ENCODE results near the gene HEY2.

The HEY2 gene

GRCh38 chr6:125759959-125760457, 10.6 kb downstream of the HEY2 start:
- Histone ChIP-seq H3K9me3 (no peaks in the 10 kb centered on the region), H3K27me3 (no peaks in the 10 kb centered on the region), H3K4me1 (peaks cover 0 to 100% (median 27%) of the 10 kb centered on the region in 4 donors), H3K4me3 (peak overlapping the region; percentile 41 to 45), H3K36me3 (peaks cover 13 to 22% (median 17%) of the 10 kb centered on the region in 3 donors), H3K27ac (peak overlapping the region; percentile 99)
- intact Hi-C loops (cut with DNase I; ENCODE audit: low total_unique reads) = no loop called here
- DNase-seq = no peak
- no peak for TF ChIP-seq CTCF (IDR thresholded peaks at IDR 0.05)

DNA sequence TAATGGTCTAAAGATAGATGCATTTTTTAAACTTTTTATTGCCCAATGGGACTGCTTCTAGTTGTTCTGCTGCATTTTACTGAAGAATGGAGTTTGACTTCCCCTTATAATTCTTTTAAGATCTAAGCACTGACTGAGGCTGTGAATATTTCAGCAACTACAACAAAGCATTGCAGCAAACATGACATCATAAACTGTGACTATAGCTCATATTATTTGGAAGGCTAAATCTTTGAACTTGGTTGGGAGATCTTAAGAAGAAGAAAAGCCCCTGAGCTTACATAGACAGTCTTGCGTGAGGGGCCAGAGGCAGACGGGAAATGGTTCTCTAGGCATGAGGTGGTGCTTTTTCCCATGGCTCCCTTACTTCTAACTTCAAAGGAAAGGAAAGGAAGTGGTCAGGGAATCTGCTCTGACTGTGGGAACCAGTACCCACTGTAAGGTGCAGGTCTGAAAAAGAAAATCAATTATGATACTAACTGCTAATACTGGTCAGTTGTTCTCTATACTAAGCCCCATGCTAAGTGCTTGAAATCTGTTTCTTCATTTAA, 14.8 kb downstream of the HEY2 start:
- DNase-seq = no peak
- intact Hi-C loops (cut with DNase I; ENCODE audit: low total_unique reads) = no loop called here
- Histone ChIP-seq H3K27ac (peak overlapping the region; percentile 99), H3K27me3 (no peaks in the 10 kb centered on the region), H3K4me3 (no peak overlapping the region), H3K9me3 (no peaks in the 10 kb centered on the region), H3K4me1 (peaks cover 0 to 77% (median 28%) of the 10 kb centered on the region in 4 donors), H3K36me3 (peaks cover 6 to 17% (median 8%) of the 10 kb centered on the region in 3 donors)
- no peak for TF ChIP-seq CTCF (IDR thresholded peaks at IDR 0.05)

- TF ChIP-seq CTCF (IDR thresholded peaks at IDR 0.05) = no peak
- H3K27ac ChIP-seq = peak overlapping the region; percentile 99
- intact Hi-C loops (cut with DNase I; ENCODE audit: low total_unique reads) = no loop called here
Measured at GRCh38 chr6:125765944-125766343, 16.5 kb downstream of the HEY2 start.

GRCh38 chr6:125766641-125767040, 17.2 kb downstream of the HEY2 start:
- intact Hi-C loops (cut with DNase I; ENCODE audit: low total_unique reads) = no loop called here
- DNase-seq = no peak
- peaks cover 0 to 52% (median 26%) of the 10 kb centered on the region in 4 donors for H3K4me1 ChIP-seq
- H3K27ac ChIP-seq = peak overlapping the region; percentile 99
- H3K27me3 ChIP-seq = no peaks in the 10 kb centered on the region
- H3K36me3 ChIP-seq = peaks cover 0 to 6% (median 0%) of the 10 kb centered on the region in 3 donors
- no peak overlapping the region for H3K4me3 ChIP-seq
- TF ChIP-seq CTCF (IDR thresholded peaks at IDR 0.05) = no peak
- no peaks in the 10 kb centered on the region for H3K9me3 ChIP-seq

More at GRCh38 chr6:125765944-125766343, 16.5 kb downstream of the HEY2 start:
- no peaks in the 10 kb centered on the region for H3K27me3 ChIP-seq
- H3K9me3 ChIP-seq = no peaks in the 10 kb centered on the region
- H3K36me3 ChIP-seq = peaks cover 0 to 6% (median 0%) of the 10 kb centered on the region in 3 donors
- no peak for DNase-seq
- peaks cover 0 to 59% (median 26%) of the 10 kb centered on the region in 4 donors for H3K4me1 ChIP-seq
- no peak overlapping the region for H3K4me3 ChIP-seq

DNA sequence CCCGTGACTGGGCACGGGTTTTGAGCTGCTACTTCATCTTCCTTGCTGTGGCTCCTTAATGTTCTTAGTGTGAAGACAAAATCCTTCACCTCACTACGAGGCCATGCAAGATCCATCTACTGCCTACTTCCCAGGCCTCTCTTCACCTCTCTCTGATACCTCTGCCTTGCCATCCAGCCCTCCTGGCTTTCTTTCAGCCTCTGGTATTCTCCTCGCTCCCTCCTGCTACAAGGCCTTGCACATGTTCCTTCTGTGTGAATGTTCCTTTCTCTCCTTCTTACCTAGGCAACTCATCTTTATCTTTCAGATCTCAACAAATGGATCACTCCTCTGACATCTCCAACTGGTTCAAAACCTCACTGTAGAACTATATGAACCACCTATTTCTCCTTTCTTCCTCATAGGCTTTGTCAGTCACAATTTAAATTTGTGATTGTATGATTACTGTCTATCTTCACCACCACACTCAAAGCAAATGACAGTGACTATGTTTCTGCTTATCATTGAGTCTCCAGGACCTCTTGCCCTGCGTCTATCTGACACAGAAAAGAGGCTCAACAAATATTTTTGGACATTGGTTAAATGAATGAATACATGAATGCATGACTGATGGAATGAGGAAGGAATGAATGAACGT, 19.8 kb downstream of the HEY2 start:
- Histone ChIP-seq H3K4me1 (peaks cover 0 to 26% (median 17%) of the 10 kb centered on the region in 4 donors), H3K9me3 (no peaks in the 10 kb centered on the region), H3K4me3 (no peak overlapping the region), H3K36me3 (no peaks in the 10 kb centered on the region), H3K27me3 (no peaks in the 10 kb centered on the region), H3K27ac (peak overlapping the region; percentile 33 to 42)
- intact Hi-C loops (cut with DNase I; ENCODE audit: low total_unique reads) = loop anchor here (2.0 kb wide), 1 partner anchor 458 kb away; no protein-coding TSS in a partner anchor
- TF ChIP-seq CTCF (IDR thresholded peaks at IDR 0.05) = no peak
- no peak for DNase-seq
